SK-N-SH (cell line): ENCODE measurements around the gene LRP5. TPM values are rescaled to one million over a fixed set of nuclear protein-coding genes. Genes with fewer than 3 reads are reported as not detected.

Experiments used
- CTCF ChIA-PET: fragments of 300-600, 350-600 bp; formaldehyde crosslinking; extraction: SDS; loops from one replicate; lab custom pipeline; 2021; lab: Yijun Ruan, JAX
- POLR2A ChIA-PET: fragments of 350-600 bp; sonication (Branson Sonifier 250); formaldehyde crosslinking; extraction: SDS; loops from one replicate; lab custom pipeline; 2020; ENCODE audit warnings: antibody characterized with exemption, inconsistent platforms; lab: Yijun Ruan, JAX
- DNase-seq: peaks from one replicate; pipeline ENCODE4 v3.0.0; 2012
- H2AFZ ChIP-seq: fragments of 200-600 bp; sonication (generic); 2 replicates; pipeline ENCODE4 v1.8.1; 2016; ENCODE audit warnings: antibody characterized with exemption, mild to moderate bottlenecking, low read depth
- H3F3A ChIP-seq: fragments of 200-600 bp; sonication (generic); replicated peaks from 2 replicates; pipeline ENCODE3; 2016; ENCODE audit warnings: antibody characterized with exemption, mild to moderate bottlenecking; ENCODE audit not compliant: insufficient read depth
- H3K27ac ChIP-seq, 2 experiments: fragments of 200-500 bp in 1 of 2; fragments of 200-600 bp in 1 of 2; sonication (Bioruptor generic) in 1 of 2; sonication (generic), shearing (Covaris generic) in 1 of 2; 2 replicates each; pipeline versions ENCODE4 v1.5.1 to v1.6.1; 2014 to 2016; ENCODE audit warnings: low read depth in 2 of 2, inconsistent platforms in 1 of 2, low read length in 1 of 2, mild to moderate bottlenecking in 1 of 2, mixed read lengths in 1 of 2
- H3K27me3 ChIP-seq: fragments of 200-600 bp; sonication (generic), shearing (Covaris generic); 2 replicates; pipeline ENCODE4 v1.6.1; 2016; ENCODE audit warnings: mixed run types; ENCODE audit not compliant: insufficient read depth
- H3K36me3 ChIP-seq, 2 experiments: fragments of 200-500 bp in 1 of 2; fragments of 200-600 bp in 1 of 2; sonication (Bioruptor generic) in 1 of 2; sonication (generic) in 1 of 2; replicated peaks in 1 of 2; 2 replicates each; pipeline versions ENCODE3 to v1.5.1; 2014 to 2016; ENCODE audit warnings: low read length in 1 of 2, mild to moderate bottlenecking in 1 of 2; ENCODE audit not compliant: insufficient read depth in 2 of 2, control insufficient read depth in 1 of 2
- H3K4me1 ChIP-seq, 2 experiments: fragments of 200-500 bp in 1 of 2; fragments of 200-600 bp in 1 of 2; sonication (Bioruptor generic) in 1 of 2; sonication (generic), shearing (Covaris generic) in 1 of 2; 2 replicates each; pipeline versions ENCODE4 v1.5.1 to v1.6.1; 2014 to 2016; ENCODE audit warnings: low read depth in 1 of 2, low read length in 1 of 2, mixed run types in 1 of 2; ENCODE audit not compliant: insufficient read depth in 2 of 2, control insufficient read depth in 1 of 2
- H3K4me2 ChIP-seq: fragments of 200-600 bp; sonication (generic), shearing (Covaris generic); 2 replicates; pipeline ENCODE4 v1.6.1; 2017; ENCODE audit warnings: mixed run types
- H3K4me3 ChIP-seq, 2 experiments: fragments of 200-500 bp in 1 of 2; fragments of 200-600 bp in 1 of 2; sonication (Bioruptor generic) in 1 of 2; sonication (generic), shearing (Covaris generic) in 1 of 2; 2 replicates each; pipeline versions ENCODE4 v1.5.1 to v1.8.1; 2014 to 2016; ENCODE audit warnings: low read depth in 2 of 2, inconsistent platforms in 1 of 2, low read length in 1 of 2, mild to moderate bottlenecking in 1 of 2, mixed read lengths in 1 of 2, moderate library complexity in 1 of 2
- H3K79me2 ChIP-seq: fragments of 200-600 bp; sonication (generic); 2 replicates; pipeline ENCODE4 v1.8.1; 2017; ENCODE audit warnings: mild to moderate bottlenecking; ENCODE audit not compliant: insufficient read depth
- H3K9ac ChIP-seq: fragments of 200-600 bp; sonication (generic); 2 replicates; pipeline ENCODE4 v1.6.1; 2017; ENCODE audit warnings: mixed run types
- H3K9me2 ChIP-seq: fragments of 200-600 bp; sonication (generic); 2 replicates; pipeline ENCODE4 v1.6.1; 2017; ENCODE audit warnings: mixed run types
- H3K9me3 ChIP-seq: fragments of 200-600 bp; sonication (generic); 2 replicates; pipeline ENCODE4 v1.6.1; 2017; ENCODE audit warnings: mixed run types, mild to moderate bottlenecking, moderate library complexity
- H4K20me1 ChIP-seq: fragments of 200-600 bp; sonication (generic); 2 replicates; pipeline ENCODE4 v1.6.1; 2017; ENCODE audit warnings: mild to moderate bottlenecking, mixed run types; ENCODE audit not compliant: insufficient read depth
- ELF1 ChIP-seq: IDR thresholded peaks from 2 replicates; pipeline ENCODE4 v1.4.0; 2012
- FOXJ3 ChIP-seq: sonication (generic); formaldehyde crosslinking; IDR thresholded peaks from 2 replicates; pipeline ENCODE4 v1.5.1; 2020; ENCODE audit warnings: mild to moderate bottlenecking, missing genetic modification reagents
- GABPA ChIP-seq: IDR thresholded peaks from 2 replicates; pipeline ENCODE4 v1.4.0; 2012; ENCODE audit warnings: low read depth, mild to moderate bottlenecking
- MEF2A ChIP-seq: IDR thresholded peaks from 2 replicates; pipeline ENCODE4 v1.4.0; 2012; ENCODE audit warnings: low read depth, borderline replicate concordance
- MXI1 ChIP-seq: IDR thresholded peaks from 2 replicates; pipeline ENCODE4 v1.6.1; 2012; ENCODE audit warnings: mild to moderate bottlenecking, low read depth, low read length, improper control_type of control experiment
- NFIC ChIP-seq: IDR thresholded peaks from 2 replicates; pipeline ENCODE4 v1.4.0; 2012; ENCODE audit warnings: borderline replicate concordance
- NRF1 ChIP-seq: IDR thresholded peaks from 2 replicates; pipeline ENCODE4 v1.6.1; 2012; ENCODE audit warnings: low read depth, mild to moderate bottlenecking, low read length
- RCOR1 ChIP-seq: fragments of 150-350 bp; IDR thresholded peaks from 2 replicates; pipeline ENCODE4 v1.6.1; 2017; ENCODE audit warnings: antibody characterized with exemption, low read length
- SIN3A ChIP-seq: IDR thresholded peaks from 2 replicates; pipeline ENCODE4 v1.6.1; 2012; ENCODE audit warnings: low read depth, mild to moderate bottlenecking, low read length, moderate library complexity, borderline replicate concordance
- SMC3 ChIP-seq: IDR thresholded peaks from 2 replicates; pipeline ENCODE4 v1.6.1; 2012; ENCODE audit warnings: low read depth, low read length, improper control_type of control experiment
- TCF12 ChIP-seq: IDR thresholded peaks from 2 replicates; pipeline ENCODE4 v1.4.0; 2012
- WGBS: methylation state at CpG from one replicate; pipeline ENCODE4 v1.1.6; 2017; ENCODE audit warnings: low lambda C conversion rate; 5-methylcytosine and 5-hydroxymethylcytosine counted together
- polyA plus RNA-seq, 3 experiments: library from polyadenylated mRNA; depleted of rRNA; stranded (reverse); fragments of >200 nt; gene quantifications; 2 replicates each; pipeline ENCODE4 v1.2.3, GENCODE V29; 2012
- TF ChIP-seq, protein P1 (sequence below): fragments of 150-350 bp; IDR thresholded peaks from 2 replicates; pipeline ENCODE4 v1.6.1; 2017; ENCODE audit warnings: antibody characterized with exemption, low read length, low read depth, borderline replicate concordance
- TF ChIP-seq, protein P2 (sequence below): IDR thresholded peaks from 2 replicates; pipeline ENCODE4 v1.4.0; 2012; ENCODE audit warnings: low read depth
- TF ChIP-seq, protein P3 (sequence below): IDR thresholded peaks from 2 replicates; pipeline ENCODE4 v1.4.0; 2012; ENCODE audit warnings: low read depth, borderline replicate concordance
- TF ChIP-seq, protein P4 (sequence below): IDR thresholded peaks from 2 replicates; pipeline ENCODE4 v1.6.1; 2012; ENCODE audit warnings: mild to moderate bottlenecking, low read depth, low read length, moderate library complexity

Gene LRP5
- polyA plus RNA-seq, 1 of the 3 experiments (the other 2 are of a cell fraction), result 15.0 TPM

DNA sequence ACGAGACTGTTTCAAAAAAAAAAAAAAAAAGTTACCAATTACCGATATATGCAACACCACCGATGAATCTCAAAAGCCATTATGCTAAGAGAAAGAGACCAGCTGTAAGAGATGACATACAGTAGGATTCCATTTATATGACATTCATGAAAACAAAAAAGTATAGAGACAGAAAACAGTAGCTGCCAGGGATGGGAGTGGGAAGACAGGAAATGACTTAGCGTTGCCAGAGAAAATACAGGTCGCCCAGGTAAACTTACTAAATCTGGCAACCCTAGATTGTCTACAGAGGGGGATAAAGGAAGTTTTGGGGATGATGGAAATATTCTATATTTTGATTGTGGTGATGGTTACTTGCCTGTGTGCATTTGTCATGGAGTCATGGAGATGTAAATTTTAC is 32.7 kb upstream of the LRP5 start:
- Histone ChIP-seq H3K36me3 (no peaks in the 10 kb centered on the region), H4K20me1 (no peaks in the 10 kb centered on the region), H3K27ac (no peak overlapping the region), H3K27me3 (no peaks in the 10 kb centered on the region), H3K4me3 (no peak overlapping the region), H3K4me1 (no peaks in the 10 kb centered on the region), H3K9ac (no peak overlapping the region), H3K79me2 (no peaks in the 10 kb centered on the region), H2AFZ (no peak overlapping the region), H3K9me2 (no peaks in the 10 kb centered on the region), H3K9me3 (no peaks in the 10 kb centered on the region), H3K4me2 (no peak overlapping the region), H3F3A (peaks cover 3% of the 10 kb centered on the region)
- WGBS, result 85% methylated on average over 5 of the region's 5 CpGs
- ChIA-PET POLR2A (no interaction called here), CTCF (interaction anchor here (0.7 to 3.4 kb wide), 3 partner anchors 18 to 82 kb away, joined by 3 to 21 read pairs (median 5); no protein-coding TSS in a partner anchor)
- TF ChIP-seq GABPA (no peak), MEF2A (no peak), MXI1 (no peak), NRF1 (no peak)
- TF ChIP-seq, protein P1, sequence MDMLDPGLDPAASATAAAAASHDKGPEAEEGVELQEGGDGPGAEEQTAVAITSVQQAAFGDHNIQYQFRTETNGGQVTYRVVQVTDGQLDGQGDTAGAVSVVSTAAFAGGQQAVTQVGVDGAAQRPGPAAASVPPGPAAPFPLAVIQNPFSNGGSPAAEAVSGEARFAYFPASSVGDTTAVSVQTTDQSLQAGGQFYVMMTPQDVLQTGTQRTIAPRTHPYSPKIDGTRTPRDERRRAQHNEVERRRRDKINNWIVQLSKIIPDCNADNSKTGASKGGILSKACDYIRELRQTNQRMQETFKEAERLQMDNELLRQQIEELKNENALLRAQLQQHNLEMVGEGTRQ, result no peak
- TF ChIP-seq, protein P2, sequence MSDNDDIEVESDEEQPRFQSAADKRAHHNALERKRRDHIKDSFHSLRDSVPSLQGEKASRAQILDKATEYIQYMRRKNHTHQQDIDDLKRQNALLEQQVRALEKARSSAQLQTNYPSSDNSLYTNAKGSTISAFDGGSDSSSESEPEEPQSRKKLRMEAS, result no peak
- no peak for DNase-seq

DNA sequence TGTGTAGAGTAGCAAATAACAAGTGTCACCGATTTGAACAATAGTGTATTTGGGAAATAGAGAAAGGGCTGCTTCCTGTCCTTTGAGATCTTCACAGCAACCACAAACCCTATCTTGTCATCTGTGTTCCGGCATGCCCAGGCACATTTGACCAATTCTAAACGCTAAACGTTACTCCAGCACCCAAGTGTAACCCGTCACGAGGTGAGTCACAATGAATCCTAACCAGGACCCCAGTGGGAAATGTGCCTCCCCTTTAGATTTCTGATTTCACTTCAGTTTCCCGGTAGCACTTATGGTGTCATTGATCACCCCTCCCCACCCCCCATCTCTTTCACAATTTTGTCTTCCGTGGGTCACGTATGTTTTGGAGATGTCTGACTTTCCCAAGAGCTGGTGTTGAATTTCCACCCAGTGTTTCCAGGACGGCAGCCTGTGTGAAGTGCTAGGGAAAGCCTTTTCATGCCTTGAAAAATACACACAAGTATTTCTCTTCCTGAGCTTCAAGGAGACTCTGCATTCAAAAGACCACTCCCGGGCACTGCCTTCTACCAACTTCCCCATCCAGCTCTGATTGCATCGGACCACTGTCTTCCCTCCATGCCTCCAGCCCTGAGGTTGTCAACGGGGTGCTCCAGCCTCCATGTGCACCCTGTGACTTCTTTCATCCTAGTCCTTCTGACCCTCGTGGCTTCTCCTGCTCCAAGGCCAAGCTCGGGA is 30.1 kb upstream of the LRP5 start:
- CTCF ChIA-PET, result interaction anchor here (1.2 kb wide), 1 partner anchor 16 kb away, joined by 3 read pairs; no protein-coding TSS in a partner anchor

More for the DNA sequence above, 30.1 kb upstream of the LRP5 start:
- no peak overlapping the region for H3K27ac ChIP-seq
- H2AFZ ChIP-seq, result peak overlapping the region; percentile 42; the same call in 1 of the 2 replicates
- no peaks in the 10 kb centered on the region for H3K4me1 ChIP-seq
- DNase-seq, result no peak
- H3K4me2 ChIP-seq, result no peak overlapping the region
- no peaks in the 10 kb centered on the region for H3K27me3 ChIP-seq
- H3K4me3 ChIP-seq, result no peak overlapping the region
- POLR2A ChIA-PET, result no interaction called here
- H3F3A ChIP-seq, result peaks cover 3% of the 10 kb centered on the region
- H3K36me3 ChIP-seq, result no peaks in the 10 kb centered on the region
- 67% methylated on average over 15 of the region's 15 CpGs for WGBS
- H3K9me3 ChIP-seq, result no peaks in the 10 kb centered on the region
- H3K79me2 ChIP-seq, result no peaks in the 10 kb centered on the region
- no peaks in the 10 kb centered on the region for H3K9me2 ChIP-seq
- no peaks in the 10 kb centered on the region for H4K20me1 ChIP-seq
- no peak for TF ChIP-seq FOXJ3 (CRISPR knock-in tag)
- TF ChIP-seq TCF12, result no peak
- TF ChIP-seq ELF1, result no peak
- no peak for TF ChIP-seq GABPA
- no peak for TF ChIP-seq NFIC
- TF ChIP-seq SIN3A, result no peak
- no peak for TF ChIP-seq SMC3
- TF ChIP-seq MEF2A, result no peak
- TF ChIP-seq, protein P2, result no peak
- no peak for TF ChIP-seq RCOR1
- TF ChIP-seq, protein P3, sequence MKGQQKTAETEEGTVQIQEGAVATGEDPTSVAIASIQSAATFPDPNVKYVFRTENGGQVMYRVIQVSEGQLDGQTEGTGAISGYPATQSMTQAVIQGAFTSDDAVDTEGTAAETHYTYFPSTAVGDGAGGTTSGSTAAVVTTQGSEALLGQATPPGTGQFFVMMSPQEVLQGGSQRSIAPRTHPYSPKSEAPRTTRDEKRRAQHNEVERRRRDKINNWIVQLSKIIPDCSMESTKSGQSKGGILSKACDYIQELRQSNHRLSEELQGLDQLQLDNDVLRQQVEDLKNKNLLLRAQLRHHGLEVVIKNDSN, result no peak
- TF ChIP-seq, protein P4, sequence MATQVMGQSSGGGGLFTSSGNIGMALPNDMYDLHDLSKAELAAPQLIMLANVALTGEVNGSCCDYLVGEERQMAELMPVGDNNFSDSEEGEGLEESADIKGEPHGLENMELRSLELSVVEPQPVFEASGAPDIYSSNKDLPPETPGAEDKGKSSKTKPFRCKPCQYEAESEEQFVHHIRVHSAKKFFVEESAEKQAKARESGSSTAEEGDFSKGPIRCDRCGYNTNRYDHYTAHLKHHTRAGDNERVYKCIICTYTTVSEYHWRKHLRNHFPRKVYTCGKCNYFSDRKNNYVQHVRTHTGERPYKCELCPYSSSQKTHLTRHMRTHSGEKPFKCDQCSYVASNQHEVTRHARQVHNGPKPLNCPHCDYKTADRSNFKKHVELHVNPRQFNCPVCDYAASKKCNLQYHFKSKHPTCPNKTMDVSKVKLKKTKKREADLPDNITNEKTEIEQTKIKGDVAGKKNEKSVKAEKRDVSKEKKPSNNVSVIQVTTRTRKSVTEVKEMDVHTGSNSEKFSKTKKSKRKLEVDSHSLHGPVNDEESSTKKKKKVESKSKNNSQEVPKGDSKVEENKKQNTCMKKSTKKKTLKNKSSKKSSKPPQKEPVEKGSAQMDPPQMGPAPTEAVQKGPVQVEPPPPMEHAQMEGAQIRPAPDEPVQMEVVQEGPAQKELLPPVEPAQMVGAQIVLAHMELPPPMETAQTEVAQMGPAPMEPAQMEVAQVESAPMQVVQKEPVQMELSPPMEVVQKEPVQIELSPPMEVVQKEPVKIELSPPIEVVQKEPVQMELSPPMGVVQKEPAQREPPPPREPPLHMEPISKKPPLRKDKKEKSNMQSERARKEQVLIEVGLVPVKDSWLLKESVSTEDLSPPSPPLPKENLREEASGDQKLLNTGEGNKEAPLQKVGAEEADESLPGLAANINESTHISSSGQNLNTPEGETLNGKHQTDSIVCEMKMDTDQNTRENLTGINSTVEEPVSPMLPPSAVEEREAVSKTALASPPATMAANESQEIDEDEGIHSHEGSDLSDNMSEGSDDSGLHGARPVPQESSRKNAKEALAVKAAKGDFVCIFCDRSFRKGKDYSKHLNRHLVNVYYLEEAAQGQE, result no peak
- H3K9ac ChIP-seq, result no peak overlapping the region
